Adrenal gland (tissue), 5 donors: ENCODE data around the gene TRAF2.
"Not testable (repeated sequence)": the region's sequence is repeated elsewhere in the genome, so short reads cannot be mapped to it uniquely, and the experiment has no call there.

Experiments used
- POLR2A ChIP-seq, 2 donors: fragments of 450-650 bp; IDR thresholded peaks; one replicate each; pipeline ENCODE4 v1.6.1; 2017; ENCODE audit warnings: antibody characterized with exemption in 2 of 2, mild to moderate bottlenecking in 2 of 2, moderate library complexity in 1 of 2
- TF ChIP-seq, protein P1 (sequence below), 6 experiments: fragments of 450-650 bp in 4 of 6; fragments of 200-600 bp in 2 of 6; sonication (generic) in 1 of 6; IDR thresholded peaks; 1 replicate in 5 of 6; 2 replicates in 1 of 6; pipeline versions ENCODE4 v1.5.1 to v1.8.0; 2016 to 2021; ENCODE audit warnings: antibody characterized with exemption in 6 of 6, mild to moderate bottlenecking in 2 of 6, moderate library complexity in 1 of 6
- donor health status: DM: no; HTN: no; CAD: no.

DNA sequence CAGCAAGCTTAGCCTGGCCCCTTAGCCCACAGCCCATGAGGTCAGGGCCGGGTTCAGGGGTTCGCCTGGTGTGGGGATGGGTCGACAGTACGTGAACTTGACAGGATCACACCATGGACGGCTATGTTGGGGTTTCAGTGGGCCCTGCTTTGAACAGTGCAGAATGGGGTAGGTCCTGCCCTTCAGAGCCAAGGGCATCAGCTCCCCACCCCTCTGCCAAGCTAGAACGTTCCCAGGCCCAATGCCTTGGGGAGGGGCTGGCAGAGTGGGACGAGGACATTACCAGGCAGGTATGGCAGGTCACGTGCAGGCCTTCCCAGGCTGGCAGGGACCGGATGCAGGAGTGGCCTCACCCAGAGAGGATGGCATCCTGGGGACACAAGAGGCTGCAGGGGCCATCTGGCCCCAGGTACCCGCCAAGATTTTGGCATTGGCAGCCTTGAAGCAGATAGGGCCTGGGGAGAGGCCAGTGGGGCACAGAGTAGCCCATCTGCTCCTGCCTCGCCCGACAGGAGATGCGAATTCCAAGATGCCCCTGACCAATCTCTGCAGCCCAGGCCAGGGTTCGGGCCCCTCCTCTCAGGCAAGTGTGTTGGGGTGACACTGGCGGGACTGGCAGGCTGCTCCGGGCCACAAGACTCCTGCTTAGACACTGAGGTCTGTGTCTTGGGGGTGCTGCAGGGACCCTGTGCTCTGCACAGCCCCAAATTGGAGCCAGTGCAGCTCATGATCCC lies 44.5 kb upstream of the TRAF2 start:
- TF ChIP-seq, protein P1, sequence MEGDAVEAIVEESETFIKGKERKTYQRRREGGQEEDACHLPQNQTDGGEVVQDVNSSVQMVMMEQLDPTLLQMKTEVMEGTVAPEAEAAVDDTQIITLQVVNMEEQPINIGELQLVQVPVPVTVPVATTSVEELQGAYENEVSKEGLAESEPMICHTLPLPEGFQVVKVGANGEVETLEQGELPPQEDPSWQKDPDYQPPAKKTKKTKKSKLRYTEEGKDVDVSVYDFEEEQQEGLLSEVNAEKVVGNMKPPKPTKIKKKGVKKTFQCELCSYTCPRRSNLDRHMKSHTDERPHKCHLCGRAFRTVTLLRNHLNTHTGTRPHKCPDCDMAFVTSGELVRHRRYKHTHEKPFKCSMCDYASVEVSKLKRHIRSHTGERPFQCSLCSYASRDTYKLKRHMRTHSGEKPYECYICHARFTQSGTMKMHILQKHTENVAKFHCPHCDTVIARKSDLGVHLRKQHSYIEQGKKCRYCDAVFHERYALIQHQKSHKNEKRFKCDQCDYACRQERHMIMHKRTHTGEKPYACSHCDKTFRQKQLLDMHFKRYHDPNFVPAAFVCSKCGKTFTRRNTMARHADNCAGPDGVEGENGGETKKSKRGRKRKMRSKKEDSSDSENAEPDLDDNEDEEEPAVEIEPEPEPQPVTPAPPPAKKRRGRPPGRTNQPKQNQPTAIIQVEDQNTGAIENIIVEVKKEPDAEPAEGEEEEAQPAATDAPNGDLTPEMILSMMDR (IDR thresholded peaks at IDR 0.05) = not testable (repeated sequence)
- not testable (repeated sequence) for TF ChIP-seq POLR2A (IDR thresholded peaks at IDR 0.05)
